GM12878 (cell line): ENCODE results near the gene COPB1. TPM values are rescaled to one million over a fixed set of nuclear protein-coding genes. Genes with fewer than 3 reads are reported as not detected.

ENCODE experiments used
- ATAC-seq: fragments of 200-7000 bp; cut with Tn5 transposase; 3 replicates; pipeline ENCODE4 v1.9.1; 2020; ENCODE audit warnings: mild to moderate bottlenecking, moderate library complexity
- BruUV-seq: library from RNA; stranded (reverse); fragments of 400-500 nt; replicated peaks from 2 replicates; lab custom pipeline; 2021; lab: Mats Ljungman, UMichigan
- CTCF ChIA-PET: fragments of 300-600 bp; sonication (Branson Sonifier 250); formaldehyde crosslinking; extraction: SDS; loops from one replicate; lab custom pipeline; 2021; ENCODE audit warnings: inconsistent platforms; lab: Yijun Ruan, JAX
- POLR2A ChIA-PET: fragments of 350-600 bp; formaldehyde crosslinking; extraction: SDS; loops from one replicate; lab custom pipeline; 2021; ENCODE audit warnings: inconsistent platforms; lab: Charles Lee
- RAD21 ChIA-PET: fragments of 300-600 bp; sonication (Branson Sonifier 250); formaldehyde crosslinking; loops from one replicate; lab custom pipeline; 2023; ENCODE audit warnings: antibody characterized with exemption; ENCODE audit not compliant: unreplicated experiment; lab: Charles Lee
- SMC1A ChIA-PET: fragments of 300-600 bp; sonication (Branson Sonifier 250); formaldehyde crosslinking; loops from one replicate; lab custom pipeline; 2023; ENCODE audit not compliant: unreplicated experiment, uncharacterized antibody; lab: Charles Lee
- DNase-seq: peaks from one replicate; pipeline ENCODE4 v3.0.0-alpha.2; 2011; ENCODE audit warnings: low read depth, low spot score
- FAIRE-seq: peaks from 3 replicates; lab custom pipeline; 2011; peaks lifted over from hg19 to GRCh38; lab: Jason Lieb, UNC
- H2AFZ ChIP-seq: 2 replicates; pipeline ENCODE4 v1.6.0; 2011; ENCODE audit warnings: low read depth, low read length, control low read depth; ENCODE audit not compliant: control insufficient read depth
- H3K27ac ChIP-seq: 2 replicates; pipeline ENCODE4 v1.5.1; 2011; ENCODE audit warnings: control low read depth; ENCODE audit not compliant: control insufficient read depth, insufficient read depth
- H3K27me3 ChIP-seq, 2 experiments: replicated peaks in 1 of 2; 2 replicates each; pipeline versions ENCODE4 v1.6.0 to v1.6.1; 2011; ENCODE audit warnings: low read length in 1 of 2; ENCODE audit not compliant: control insufficient read depth in 2 of 2, insufficient read depth in 2 of 2
- H3K36me3 ChIP-seq, 2 experiments: 2 replicates each; pipeline ENCODE4 v1.5.1; 2011; ENCODE audit warnings: low read length in 1 of 2; ENCODE audit not compliant: control insufficient read depth in 2 of 2, insufficient read depth in 2 of 2
- H3K4me1 ChIP-seq: 2 replicates; pipeline ENCODE4 v1.6.1; 2011; ENCODE audit warnings: mild to moderate bottlenecking, low read length, moderate library complexity, mixed read lengths; ENCODE audit not compliant: control insufficient read depth, insufficient read depth
- H3K4me2 ChIP-seq: 2 replicates; pipeline ENCODE4 v1.6.0; 2011; ENCODE audit warnings: control low read depth; ENCODE audit not compliant: control insufficient read depth, insufficient read depth
- H3K4me3 ChIP-seq: fragments of 200-600 bp; sonication (generic); 2 replicates; pipeline ENCODE4 v1.5.1; 2016
- H3K79me2 ChIP-seq: 2 replicates; pipeline ENCODE4 v1.6.0; 2011; ENCODE audit warnings: low read length; ENCODE audit not compliant: control insufficient read depth, insufficient read depth
- H3K9ac ChIP-seq: 2 replicates; pipeline ENCODE4 v1.8.0; 2011; ENCODE audit warnings: low read length, control low read depth, mixed read lengths; ENCODE audit not compliant: control insufficient read depth, insufficient read depth
- H3K9me3 ChIP-seq: replicated peaks from 3 replicates; pipeline ENCODE4 v1.5.1; 2011; ENCODE audit warnings: mild to moderate bottlenecking, low read length; ENCODE audit not compliant: control insufficient read depth, insufficient read depth
- H4K20me1 ChIP-seq: 2 replicates; pipeline ENCODE4 v1.6.0; 2011; ENCODE audit not compliant: control insufficient read depth, insufficient read depth
- BHLHE40 ChIP-seq, 2 experiments: fragments of 450-650 bp in 1 of 2; IDR thresholded peaks; 2 replicates each; pipeline ENCODE4 v1.6.1; 2011 to 2017; ENCODE audit warnings: low read depth in 2 of 2, borderline replicate concordance in 1 of 2, improper control_type of control experiment in 1 of 2, low read length in 1 of 2, mild to moderate bottlenecking in 1 of 2
- CHD2 ChIP-seq: IDR thresholded peaks from 2 replicates; pipeline ENCODE4 v1.6.1; 2011; ENCODE audit warnings: low read depth, low read length, improper control_type of control experiment, borderline replicate concordance
- EGR1 ChIP-seq, 2 experiments: IDR thresholded peaks; 1 replicate in 1 of 2; 2 replicates in 1 of 2; pipeline ENCODE4 v1.6.1; 2011 to 2012; ENCODE audit warnings: low read depth in 2 of 2, low read length in 2 of 2, borderline replicate concordance in 1 of 2, mild to moderate bottlenecking in 1 of 2, moderate library complexity in 1 of 2
- MYC ChIP-seq: IDR thresholded peaks from 2 replicates; pipeline ENCODE4 v1.6.1; 2011; ENCODE audit warnings: mild to moderate bottlenecking, low read length, moderate library complexity, inconsistent platforms; ENCODE audit not compliant: insufficient read depth, insufficient replicate concordance, insufficient read length, severe bottlenecking
- TARDBP ChIP-seq: IDR thresholded peaks from 2 replicates; pipeline ENCODE4 v1.6.1; 2016; ENCODE audit warnings: borderline replicate concordance
- WGBS: methylation state at CpG from one replicate; pipeline ENCODE4 v1.1.6; 2016; ENCODE audit warnings: low lambda C conversion rate; ENCODE audit not compliant: insufficient replicate concordance, insufficient coverage; ENCODE audit errors: missing lambda C conversion rate; 5-methylcytosine and 5-hydroxymethylcytosine counted together
- in situ Hi-C: fragments of 300-500 bp; cut with MboI; formaldehyde crosslinking; loops from 9 replicates; pipeline ENCODE4 v1.14.3; 2018; ENCODE audit warnings: mixed read lengths
- intact Hi-C: fragments of 100-400 bp; cut with micrococcal nuclease; formaldehyde crosslinking; loops from one replicate; pipeline ENCODE4 v1.14.2; 2022; ENCODE audit not compliant: unreplicated experiment
- polyA plus RNA-seq, 11 experiments: library from polyadenylated mRNA; depleted of rRNA in 4 of 11; unstranded in 6 of 11; stranded (reverse) in 5 of 11; fragments of >200 nt; fragmentation: Nextera tagmentation in 4 of 11; fragmentation: Illumina TruSeq in 1 of 11; extraction: Ambion mirVana in 4 of 11; extraction: Trizol in 1 of 11; gene quantifications; 1 replicate in 1 of 11; 2 replicates in 10 of 11; pipeline versions ENCODE4 v1.2.1 to v1.2.3, GENCODE V29; 2011 to 2016; ENCODE audit warnings: inconsistent platforms in 2 of 11, missing spikeins in 2 of 11, low read depth in 1 of 11
- total RNA-seq, 4 experiments: library from RNA; depleted of rRNA in 3 of 4; stranded (reverse); fragments of >200 nt in 3 of 4; fragmentation: Illumina TruSeq in 1 of 4; extraction: Trizol in 1 of 4; gene quantifications; 2 replicates each; pipeline versions ENCODE4 v1.2.1 to v1.2.3, GENCODE V29; 2013 to 2021
- TF ChIP-seq, protein P1 (sequence below): IDR thresholded peaks from 2 replicates; pipeline ENCODE4 v1.6.1; 2012; ENCODE audit warnings: improper control_type of control experiment, low read depth, low read length; ENCODE audit not compliant: insufficient replicate concordance
- TF ChIP-seq, protein P2 (sequence below): IDR thresholded peaks from 2 replicates; pipeline ENCODE4 v1.6.1; 2011; ENCODE audit warnings: borderline replicate concordance, low read depth, mild to moderate bottlenecking, moderate library complexity, mixed read lengths, low read length; ENCODE audit not compliant: insufficient read depth; ENCODE audit errors: extremely low read length

Gene COPB1
- total and polyA plus RNA-seq, 10 of the 15 experiments (the other 5 are each of a cell fraction or from before 2014, with no cell fraction given) = 67.0 to 149 (median 109) TPM

DNA sequence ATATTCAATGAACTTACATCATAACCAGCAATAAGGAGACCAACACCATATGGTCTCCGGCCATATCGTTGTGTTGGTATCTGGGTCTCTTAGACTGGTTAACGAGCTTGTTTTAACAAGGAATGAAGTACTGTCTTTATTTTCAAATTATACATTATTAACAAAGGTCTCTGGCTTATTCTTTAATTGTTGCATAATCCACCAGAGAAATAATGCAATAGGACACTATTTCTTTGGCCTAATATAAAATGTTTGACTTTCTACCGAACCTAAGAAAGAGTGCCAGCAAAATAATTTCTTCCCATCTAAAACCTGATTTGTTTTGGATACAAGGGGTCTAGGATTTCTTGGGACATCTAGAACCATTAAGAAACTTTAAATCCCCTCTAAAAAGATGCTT, 14.2 kb upstream of the COPB1 start:
- intact Hi-C loops = no loop called here

DNA sequence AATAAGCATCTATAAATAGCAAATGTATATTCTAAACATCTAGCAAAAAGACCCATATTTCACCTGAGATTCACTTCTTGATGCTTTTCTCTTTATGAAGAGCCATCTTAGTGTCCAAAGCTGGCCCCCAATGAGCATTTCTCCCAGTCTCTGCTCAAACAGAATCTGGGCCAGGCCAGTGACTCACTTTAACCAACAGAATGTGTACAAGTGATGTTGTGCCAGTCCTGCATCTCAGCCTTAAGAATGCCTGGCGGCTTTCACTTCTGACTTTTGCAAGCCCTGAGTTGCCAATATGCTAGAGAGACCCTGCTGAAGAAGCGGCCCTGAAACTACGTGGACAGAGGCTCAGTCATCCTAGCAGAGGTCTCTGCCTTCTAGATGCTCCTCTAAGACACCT, 6.9 kb upstream of the COPB1 start:
- POLR2A ChIA-PET = no interaction called here
- H3K4me3 ChIP-seq = no peak overlapping the region
- SMC1A ChIA-PET = no interaction called here
- in situ Hi-C loops (no loop called here), intact Hi-C loops (no loop called here)
- 100% methylated on average over 3 of the region's 3 CpGs for WGBS
- DNase-seq (no peak), ATAC-seq (no peak), FAIRE-seq (no peak)
- RAD21 ChIA-PET = no interaction called here
- H3K4me1 ChIP-seq = no peaks in the 10 kb centered on the region
- peaks cover 7 to 33% of the 10 kb centered on the region in 2 experiments for H3K36me3 ChIP-seq
- H3K9ac ChIP-seq = no peak overlapping the region
- CTCF ChIA-PET = no interaction called here
- H3K4me2 ChIP-seq = no peak overlapping the region
- no peaks in the 10 kb centered on the region for H4K20me1 ChIP-seq
- no peaks in the 10 kb centered on the region for H3K79me2 ChIP-seq
- H2AFZ ChIP-seq = no peak overlapping the region
- no peaks in the 10 kb centered on the region for H3K27me3 ChIP-seq
- BruUV-seq = no TSS peak
- no peak overlapping the region for H3K27ac ChIP-seq
- no peaks in the 10 kb centered on the region for H3K9me3 ChIP-seq
- TF ChIP-seq, protein P1, sequence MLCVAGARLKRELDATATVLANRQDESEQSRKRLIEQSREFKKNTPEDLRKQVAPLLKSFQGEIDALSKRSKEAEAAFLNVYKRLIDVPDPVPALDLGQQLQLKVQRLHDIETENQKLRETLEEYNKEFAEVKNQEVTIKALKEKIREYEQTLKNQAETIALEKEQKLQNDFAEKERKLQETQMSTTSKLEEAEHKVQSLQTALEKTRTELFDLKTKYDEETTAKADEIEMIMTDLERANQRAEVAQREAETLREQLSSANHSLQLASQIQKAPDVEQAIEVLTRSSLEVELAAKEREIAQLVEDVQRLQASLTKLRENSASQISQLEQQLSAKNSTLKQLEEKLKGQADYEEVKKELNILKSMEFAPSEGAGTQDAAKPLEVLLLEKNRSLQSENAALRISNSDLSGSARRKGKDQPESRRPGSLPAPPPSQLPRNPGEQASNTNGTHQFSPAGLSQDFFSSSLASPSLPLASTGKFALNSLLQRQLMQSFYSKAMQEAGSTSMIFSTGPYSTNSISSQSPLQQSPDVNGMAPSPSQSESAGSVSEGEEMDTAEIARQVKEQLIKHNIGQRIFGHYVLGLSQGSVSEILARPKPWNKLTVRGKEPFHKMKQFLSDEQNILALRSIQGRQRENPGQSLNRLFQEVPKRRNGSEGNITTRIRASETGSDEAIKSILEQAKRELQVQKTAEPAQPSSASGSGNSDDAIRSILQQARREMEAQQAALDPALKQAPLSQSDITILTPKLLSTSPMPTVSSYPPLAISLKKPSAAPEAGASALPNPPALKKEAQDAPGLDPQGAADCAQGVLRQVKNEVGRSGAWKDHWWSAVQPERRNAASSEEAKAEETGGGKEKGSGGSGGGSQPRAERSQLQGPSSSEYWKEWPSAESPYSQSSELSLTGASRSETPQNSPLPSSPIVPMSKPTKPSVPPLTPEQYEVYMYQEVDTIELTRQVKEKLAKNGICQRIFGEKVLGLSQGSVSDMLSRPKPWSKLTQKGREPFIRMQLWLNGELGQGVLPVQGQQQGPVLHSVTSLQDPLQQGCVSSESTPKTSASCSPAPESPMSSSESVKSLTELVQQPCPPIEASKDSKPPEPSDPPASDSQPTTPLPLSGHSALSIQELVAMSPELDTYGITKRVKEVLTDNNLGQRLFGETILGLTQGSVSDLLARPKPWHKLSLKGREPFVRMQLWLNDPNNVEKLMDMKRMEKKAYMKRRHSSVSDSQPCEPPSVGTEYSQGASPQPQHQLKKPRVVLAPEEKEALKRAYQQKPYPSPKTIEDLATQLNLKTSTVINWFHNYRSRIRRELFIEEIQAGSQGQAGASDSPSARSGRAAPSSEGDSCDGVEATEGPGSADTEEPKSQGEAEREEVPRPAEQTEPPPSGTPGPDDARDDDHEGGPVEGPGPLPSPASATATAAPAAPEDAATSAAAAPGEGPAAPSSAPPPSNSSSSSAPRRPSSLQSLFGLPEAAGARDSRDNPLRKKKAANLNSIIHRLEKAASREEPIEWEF = no peak
- TF ChIP-seq MYC (no peak), TARDBP (no peak), CHD2 (no peak)
- TF ChIP-seq, protein P2, sequence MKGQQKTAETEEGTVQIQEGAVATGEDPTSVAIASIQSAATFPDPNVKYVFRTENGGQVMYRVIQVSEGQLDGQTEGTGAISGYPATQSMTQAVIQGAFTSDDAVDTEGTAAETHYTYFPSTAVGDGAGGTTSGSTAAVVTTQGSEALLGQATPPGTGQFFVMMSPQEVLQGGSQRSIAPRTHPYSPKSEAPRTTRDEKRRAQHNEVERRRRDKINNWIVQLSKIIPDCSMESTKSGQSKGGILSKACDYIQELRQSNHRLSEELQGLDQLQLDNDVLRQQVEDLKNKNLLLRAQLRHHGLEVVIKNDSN = no peak

More for the DNA sequence above, 14.2 kb upstream of the COPB1 start:
- H4K20me1 ChIP-seq = no peaks in the 10 kb centered on the region
- in situ Hi-C loops = no loop called here
- H3K9ac ChIP-seq = no peak overlapping the region
- BruUV-seq = no TSS peak
- no peaks in the 10 kb centered on the region for H3K9me3 ChIP-seq
- no peak overlapping the region for H3K4me3 ChIP-seq
- H3K4me1 ChIP-seq = no peaks in the 10 kb centered on the region
- FAIRE-seq (no peak), ATAC-seq (no peak), DNase-seq (no peak)
- RAD21 ChIA-PET = no interaction called here
- no peaks in the 10 kb centered on the region for H3K27me3 ChIP-seq
- WGBS = over 99% methylated on average over 4 of the region's 4 CpGs
- TF ChIP-seq EGR1 (IDR thresholded peaks at IDR 0.05; ENCODE audit: borderline replicate concordance in 1 of 2, low read depth in 2 of 2, low read length in 2 of 2) = no peak
- no peak for TF ChIP-seq BHLHE40 (IDR thresholded peaks at IDR 0.05; ENCODE audit: borderline replicate concordance in 1 of 2, low read depth in 2 of 2, low read length in 1 of 2)
- SMC1A ChIA-PET = interaction anchor here (2.7 kb wide), 1 partner anchor 13 kb away, joined by 9 read pairs; the partner anchor contains the start of gene COPB1
- peaks cover 0 to 32% of the 10 kb centered on the region in 2 experiments; a peak in 3 of 4 replicates for H3K36me3 ChIP-seq
- no peak overlapping the region for H3K4me2 ChIP-seq
- H3K27ac ChIP-seq = no peak overlapping the region
- H2AFZ ChIP-seq = no peak overlapping the region
- CTCF ChIA-PET = no interaction called here
- peaks cover 19% of the 10 kb centered on the region for H3K79me2 ChIP-seq
- POLR2A ChIA-PET = interaction anchor here (0.7 kb wide), 1 partner anchor 1144 kb away, joined by 3 read pairs; no protein-coding TSS in a partner anchor
